H9 (cell line): Measurements from ENCODE around the gene NKAIN2. TPM values are rescaled to one million over a fixed set of nuclear protein-coding genes. Genes with fewer than 3 reads are reported as not detected.

ENCODE experiments used
- DNase-seq: peaks from one replicate; pipeline ENCODE4 v3.0.0-alpha.2; 2017
- H2AFZ ChIP-seq: one replicate; pipeline ENCODE4 v1.6.1; 2013; ENCODE audit warnings: mild to moderate bottlenecking, low read length, control low read depth, moderate library complexity
- H2AK5ac ChIP-seq: 2 replicates; pipeline ENCODE4 v1.6.1; 2013; ENCODE audit warnings: low read length, control low read depth, mixed read lengths; ENCODE audit not compliant: insufficient read length
- H2BK120ac ChIP-seq: one replicate; pipeline ENCODE4 v1.6.1; 2013; ENCODE audit warnings: low read depth, mild to moderate bottlenecking, low read length, control low read depth, inconsistent platforms; ENCODE audit not compliant: poor library complexity, severe bottlenecking
- H2BK12ac ChIP-seq: 2 replicates; pipeline ENCODE4 v1.6.1; 2013; ENCODE audit warnings: low read length, control low read depth, mixed read lengths, low read depth; ENCODE audit not compliant: insufficient read length
- H2BK15ac ChIP-seq: 2 replicates; pipeline ENCODE4 v1.6.1; 2013; ENCODE audit warnings: low read depth, low read length, control low read depth
- H2BK20ac ChIP-seq: one replicate; pipeline ENCODE4 v1.6.1; 2013; ENCODE audit warnings: low read depth, mild to moderate bottlenecking, low read length, control low read depth, inconsistent platforms; ENCODE audit not compliant: poor library complexity, severe bottlenecking
- H2BK5ac ChIP-seq: 2 replicates; pipeline ENCODE4 v1.6.1; 2013; ENCODE audit warnings: low read length, control low read depth, mixed read lengths; ENCODE audit not compliant: insufficient read length
- H3K14ac ChIP-seq: 2 replicates; pipeline ENCODE4 v1.6.1; 2013; ENCODE audit warnings: low read length, control low read depth; ENCODE audit not compliant: insufficient read depth
- H3K18ac ChIP-seq: 2 replicates; pipeline ENCODE4 v1.6.1; 2013; ENCODE audit warnings: low read depth, mild to moderate bottlenecking, mixed read lengths, low read length, control low read depth; ENCODE audit not compliant: insufficient read length
- H3K23ac ChIP-seq: 2 replicates; pipeline ENCODE4 v1.6.1; 2013; ENCODE audit warnings: low read length, control low read depth, mixed read lengths, low read depth; ENCODE audit not compliant: insufficient read length
- H3K23me2 ChIP-seq: 2 replicates; pipeline ENCODE4 v1.6.1; 2013; ENCODE audit warnings: low read depth, mild to moderate bottlenecking, mixed read lengths, low read length, control low read depth; ENCODE audit not compliant: insufficient read length, poor library complexity, severe bottlenecking
- H3K27ac ChIP-seq: 2 replicates; pipeline ENCODE4 v1.5.1; 2013; ENCODE audit warnings: low read length, control low read depth, mixed read lengths, low read depth; ENCODE audit not compliant: insufficient read length
- H3K27me3 ChIP-seq: 2 replicates; pipeline ENCODE4 v1.6.1; 2013; ENCODE audit warnings: low read length, control low read depth, inconsistent platforms; ENCODE audit not compliant: insufficient read depth
- H3K4ac ChIP-seq: 2 replicates; pipeline ENCODE4 v1.6.1; 2013; ENCODE audit warnings: low read depth, mild to moderate bottlenecking, control low read depth, inconsistent platforms, low read length, moderate library complexity
- H3K4me1 ChIP-seq: 2 replicates; pipeline ENCODE4 v1.6.1; 2013; ENCODE audit warnings: low read length, control low read depth, inconsistent platforms; ENCODE audit not compliant: insufficient read depth
- H3K4me2 ChIP-seq: 2 replicates; pipeline ENCODE4 v1.6.1; 2013; ENCODE audit warnings: low read length, control low read depth, mixed read lengths; ENCODE audit not compliant: insufficient read length, insufficient read depth
- H3K56ac ChIP-seq: 2 replicates; pipeline ENCODE4 v1.6.1; 2013; ENCODE audit warnings: low read depth, mild to moderate bottlenecking, mixed read lengths, low read length, control low read depth; ENCODE audit not compliant: insufficient read length
- H3K79me1 ChIP-seq: 2 replicates; pipeline ENCODE4 v1.6.1; 2013; ENCODE audit warnings: low read depth, mild to moderate bottlenecking, moderate library complexity, low read length, control low read depth, inconsistent platforms; ENCODE audit not compliant: insufficient read depth, poor library complexity, severe bottlenecking
- H3K79me2 ChIP-seq: 2 replicates; pipeline ENCODE4 v1.6.1; 2013; ENCODE audit warnings: low read length, control low read depth, inconsistent platforms; ENCODE audit not compliant: insufficient read depth
- H3K9ac ChIP-seq: 2 replicates; pipeline ENCODE4 v1.6.1; 2013; ENCODE audit warnings: low read length, control low read depth, mixed read lengths; ENCODE audit not compliant: insufficient read length; ENCODE audit errors: extremely low read depth
- H3K9me3 ChIP-seq: one replicate; pipeline ENCODE4 v1.6.1; 2013; ENCODE audit warnings: low read depth, low read length, inconsistent platforms; ENCODE audit not compliant: control insufficient read depth
- H3T11ph ChIP-seq: one replicate; pipeline ENCODE4 v1.6.1; 2013; ENCODE audit warnings: mild to moderate bottlenecking, low read length, control low read depth, inconsistent platforms
- H4K20me1 ChIP-seq: one replicate; pipeline ENCODE4 v1.6.1; 2013; ENCODE audit not compliant: control insufficient read depth, insufficient read length, insufficient read depth
- H4K5ac ChIP-seq: 2 replicates; pipeline ENCODE4 v1.6.1; 2013; ENCODE audit warnings: low read depth, mild to moderate bottlenecking, mixed read lengths, low read length, control low read depth; ENCODE audit not compliant: insufficient read length
- H4K8ac ChIP-seq: replicated peaks from 2 replicates; pipeline ENCODE4 v1.6.1; 2013; ENCODE audit warnings: low read length, control low read depth, mixed read lengths, low read depth; ENCODE audit not compliant: insufficient read length
- H4K91ac ChIP-seq: 2 replicates; pipeline ENCODE4 v1.6.1; 2013; ENCODE audit warnings: low read depth, mild to moderate bottlenecking, moderate library complexity, mixed read lengths, low read length, control low read depth; ENCODE audit not compliant: insufficient read length
- H3K27ac Mint-ChIP-seq, 3 experiments: 2 replicates in 2 of 3; 3 replicates in 1 of 3; pipeline ENCODE4 v1.8.0; 2020 to 2021; ENCODE audit warnings: mixed read lengths in 3 of 3, mild to moderate bottlenecking in 1 of 3, moderate library complexity in 1 of 3
- H3K27me3 Mint-ChIP-seq: 2 replicates; pipeline ENCODE4 v1.8.0; 2021; ENCODE audit warnings: low read depth, mild to moderate bottlenecking, moderate library complexity, mixed read lengths
- H3K36me3 Mint-ChIP-seq, 3 experiments: 2 replicates in 2 of 3; 3 replicates in 1 of 3; pipeline ENCODE4 v1.8.0; 2020 to 2021; ENCODE audit warnings: low read depth in 3 of 3, mixed read lengths in 3 of 3; ENCODE audit not compliant: insufficient read depth in 1 of 3
- H3K4me1 Mint-ChIP-seq, 2 experiments: 2 replicates each; pipeline ENCODE4 v1.8.0; 2020; ENCODE audit warnings: mixed read lengths in 2 of 2
- H3K4me3 Mint-ChIP-seq, 2 experiments: 2 replicates in 1 of 2; 3 replicates in 1 of 2; pipeline ENCODE4 v1.8.0; 2020 to 2021; ENCODE audit warnings: mild to moderate bottlenecking in 2 of 2, mixed read lengths in 2 of 2, moderate library complexity in 1 of 2
- H3K9me3 Mint-ChIP-seq, 2 experiments: 2 replicates in 1 of 2; 3 replicates in 1 of 2; pipeline ENCODE4 v1.8.0; 2020; ENCODE audit warnings: mild to moderate bottlenecking in 2 of 2, mixed read lengths in 2 of 2, moderate library complexity in 1 of 2
- CTCF ChIP-seq: fragments of 200-600 bp; sonication (generic); conservative IDR thresholded peaks from 3 replicates; pipeline ENCODE4 v1.8.0; 2021; ENCODE audit warnings: antibody characterized with exemption, mild to moderate bottlenecking
- WGBS: extraction: QIAGEN DNeasy Blood & Tissue Kit; methylation state at CpG from one replicate; pipeline ENCODE4 v1.1.7; 2013; ENCODE audit warnings: missing lambda C conversion rate, low lambda C conversion rate, mixed read lengths; ENCODE audit not compliant: insufficient read length; ENCODE audit errors: extremely low coverage; 5-methylcytosine and 5-hydroxymethylcytosine counted together
- total RNA-seq: library from RNA; stranded (reverse); gene quantifications from 2 replicates; pipeline ENCODE4 v1.2.1, GENCODE V29; 2021

The NKAIN2 gene
- total RNA-seq, 1 experiment from 2014 or later: 0.17 TPM

DNA sequence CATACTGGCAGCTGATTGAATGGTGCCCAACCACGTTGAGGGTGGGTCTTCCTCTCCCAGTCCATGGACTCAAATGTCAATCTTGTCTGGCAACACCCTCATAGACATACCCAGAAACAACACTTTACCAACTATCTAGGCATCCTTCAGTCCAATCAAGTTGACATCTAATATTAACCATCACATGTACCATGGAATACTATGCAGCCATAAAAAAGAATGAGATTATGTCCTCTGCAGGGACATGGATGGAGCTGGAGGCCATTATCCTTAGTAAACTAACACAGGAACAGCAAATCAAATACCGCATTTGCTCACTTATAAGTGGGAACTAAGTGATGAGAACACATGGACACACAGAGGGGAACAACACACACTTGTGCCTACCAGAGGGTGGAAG, 951.7 kb downstream of the NKAIN2 start:
- Histone ChIP-seq H3K79me1 (no peaks in the 10 kb centered on the region), H3K9me3 (no peaks in the 10 kb centered on the region), H3K14ac (no peak overlapping the region), H3K27ac (no peak overlapping the region), H3K4me1 (no peaks in the 10 kb centered on the region), H2BK5ac (no peak overlapping the region), H3K23me2 (no peaks in the 10 kb centered on the region), H3K9ac (no peak overlapping the region), H2BK120ac (no peak overlapping the region), H3K4me2 (no peak overlapping the region), H3K27me3 (no peaks in the 10 kb centered on the region), H4K8ac (no peak overlapping the region), H3K4ac (no peak overlapping the region), H3T11ph (no peak overlapping the region), H3K18ac (no peak overlapping the region), H3K56ac (no peak overlapping the region), H2AFZ (no peak overlapping the region), H2BK12ac (no peak overlapping the region), H2BK15ac (no peak overlapping the region), H4K20me1 (no peaks in the 10 kb centered on the region), H4K91ac (no peak overlapping the region), H3K79me2 (no peaks in the 10 kb centered on the region), H4K5ac (no peak overlapping the region), H3K23ac (no peak overlapping the region), H2BK20ac (no peak overlapping the region), H2AK5ac (no peak overlapping the region)
- Mint-ChIP-seq H3K9me3 (peaks cover 0 to 3% of the 10 kb centered on the region in 2 experiments; a peak in 1 of 5 replicates), H3K36me3 (no peaks in the 10 kb centered on the region), H3K27ac (no peak overlapping the region), H3K4me3 (no peak overlapping the region), H3K27me3 (no peaks in the 10 kb centered on the region), H3K4me1 (peaks cover 0 to 9% of the 10 kb centered on the region in 2 experiments; a peak in 1 of 4 replicates)
- DNase-seq: no peak
- no CpG with 5 or more reads among the region's 2 CpGs for WGBS
- TF ChIP-seq CTCF: no peak
